Panc1 (cell line): ENCODE data around the gene CLIC4. TPM values are rescaled to one million over a fixed set of nuclear protein-coding genes. Genes with fewer than 3 reads are reported as not detected.

Source experiments
- ATAC-seq: fragments of 200-7000 bp; cut with Tn5 transposase; 2 replicates; pipeline ENCODE4 v1.9.1; 2020; ENCODE audit warnings: mild to moderate bottlenecking, moderate library complexity
- BruUV-seq: library from RNA; stranded (reverse); fragments of 400-500 nt; replicated peaks from 2 replicates; lab custom pipeline; 2021; lab: Mats Ljungman, UMichigan
- CTCF ChIA-PET: fragments of 300-600 bp; sonication (Branson Sonifier 250); formaldehyde crosslinking; loops from one replicate; lab custom pipeline; 2022; ENCODE audit warnings: antibody characterized with exemption; lab: Charles Lee
- POLR2A ChIA-PET: fragments of 300-600 bp; sonication (Branson Sonifier 250); formaldehyde crosslinking; loops from one replicate; lab custom pipeline; 2022; ENCODE audit warnings: antibody characterized with exemption; lab: Charles Lee
- DNase-seq: peaks from one replicate; pipeline ENCODE4 v3.0.0-alpha.2; 2010; ENCODE audit warnings: low read depth, low spot score
- H3K27ac ChIP-seq: 2 replicates; pipeline ENCODE4 v1.5.1; 2011; ENCODE audit warnings: mild to moderate bottlenecking, low read length, inconsistent platforms
- H3K27me3 ChIP-seq: fragments of 200-500 bp; sonication (Bioruptor generic); 2 replicates; pipeline ENCODE4 v1.6.0; 2014; ENCODE audit warnings: low read length, inconsistent platforms; ENCODE audit not compliant: control insufficient read depth, insufficient read depth
- H3K36me3 ChIP-seq: fragments of 200-500 bp; sonication (Bioruptor generic); 2 replicates; pipeline ENCODE4 v1.5.1; 2014; ENCODE audit warnings: inconsistent platforms, mild to moderate bottlenecking, low read length, moderate library complexity; ENCODE audit not compliant: control insufficient read depth, insufficient read depth
- H3K4me1 ChIP-seq: 2 replicates; pipeline ENCODE4 v1.5.1; 2011; ENCODE audit warnings: inconsistent platforms, mild to moderate bottlenecking, low read length, moderate library complexity; ENCODE audit not compliant: control insufficient read depth, insufficient read depth
- H3K4me3 ChIP-seq, 2 experiments: 2 replicates each; pipeline ENCODE4 v1.5.1; 2011 to 2012; ENCODE audit warnings: low read depth in 2 of 2, low read length in 2 of 2, mild to moderate bottlenecking in 2 of 2, inconsistent platforms in 1 of 2, moderate library complexity in 1 of 2
- H3K9me3 ChIP-seq: fragments of 200-500 bp; sonication (Bioruptor generic); 2 replicates; pipeline ENCODE4 v1.5.1; 2014; ENCODE audit warnings: low read depth, mild to moderate bottlenecking, inconsistent platforms, low read length, moderate library complexity; ENCODE audit not compliant: control insufficient read depth, insufficient read depth
- CTCF ChIP-seq: fragments of 450-650 bp; IDR thresholded peaks from 2 replicates; pipeline ENCODE4 v1.5.1; 2017; ENCODE audit warnings: mild to moderate bottlenecking
- POLR2AphosphoS5 ChIP-seq: IDR thresholded peaks from 2 replicates; pipeline ENCODE4 v1.6.1; 2012; ENCODE audit warnings: mild to moderate bottlenecking, low read depth, low read length, moderate library complexity
- SIN3A ChIP-seq: IDR thresholded peaks from 2 replicates; pipeline ENCODE4 v1.6.1; 2012; ENCODE audit warnings: low read depth, mild to moderate bottlenecking, low read length, moderate library complexity, borderline replicate concordance; ENCODE audit not compliant: insufficient read depth
- TCF7L2 ChIP-seq: IDR thresholded peaks from 2 replicates; pipeline ENCODE4 v1.6.1; 2011; ENCODE audit warnings: mild to moderate bottlenecking, low read depth, low read length, inconsistent platforms
- in situ Hi-C: cut with HindIII; loops from 2 replicates; pipeline ENCODE4 v1.10.0; 2016; ENCODE audit warnings: low sequenced_read_pairs, low pct_unique_long_range_greater_than_20kb
- intact Hi-C: fragments of 100-400 bp; cut with micrococcal nuclease; formaldehyde crosslinking; loops from one replicate; pipeline ENCODE4 v1.10.0; 2022; ENCODE audit not compliant: unreplicated experiment
- total RNA-seq: library from RNA; stranded (reverse); gene quantifications from one replicate; pipeline ENCODE4 v1.2.1, GENCODE V29; 2021; ENCODE audit not compliant: unreplicated experiment
- TF ChIP-seq, protein P1 (sequence below), 2 experiments: IDR thresholded peaks; 2 replicates each; pipeline ENCODE4 v1.6.1; 2011 to 2012; ENCODE audit warnings: low read depth in 2 of 2, control low read depth in 1 of 2, low read length in 1 of 2, mild to moderate bottlenecking in 1 of 2, moderate library complexity in 1 of 2; ENCODE audit not compliant: insufficient read depth in 1 of 2

Gene CLIC4
- total RNA-seq, 1 experiment from 2014 or later, result 123 TPM

DNA sequence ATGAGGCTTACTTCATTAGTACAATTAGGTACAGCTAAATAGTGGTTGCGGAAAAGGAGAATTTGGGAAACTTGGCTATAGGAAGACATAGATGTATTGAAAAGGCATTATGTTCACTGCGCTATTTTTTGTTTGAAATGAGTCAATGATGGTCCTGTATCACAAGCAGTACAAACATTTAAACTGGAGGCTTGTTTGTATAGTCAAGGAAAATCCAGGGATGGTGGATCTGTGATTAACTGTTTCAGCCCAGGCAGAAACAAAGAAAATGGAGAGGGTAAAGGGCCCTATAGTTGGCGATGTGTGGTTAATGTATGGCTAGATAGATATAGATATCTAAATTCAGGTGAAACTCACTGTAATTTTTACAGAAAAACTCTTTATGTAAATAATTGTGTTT, 79.9 kb downstream of the CLIC4 start:
- Histone ChIP-seq H3K27ac (no peak overlapping the region), H3K4me1 (peaks cover 3% of the 10 kb centered on the region; the same call in 1 of the 2 replicates), H3K27me3 (no peaks in the 10 kb centered on the region), H3K9me3 (no peaks in the 10 kb centered on the region), H3K4me3 (no peak overlapping the region), H3K36me3 (no peaks in the 10 kb centered on the region; the same call in none of the 2 replicates)
- DNase-seq (no peak), ATAC-seq (no peak)
- intact Hi-C loops (no loop called here), in situ Hi-C loops (no loop called here)
- no TSS peak for BruUV-seq
- no peak for TF ChIP-seq POLR2AphosphoS5
- no peak for TF ChIP-seq TCF7L2
- TF ChIP-seq, protein P1, sequence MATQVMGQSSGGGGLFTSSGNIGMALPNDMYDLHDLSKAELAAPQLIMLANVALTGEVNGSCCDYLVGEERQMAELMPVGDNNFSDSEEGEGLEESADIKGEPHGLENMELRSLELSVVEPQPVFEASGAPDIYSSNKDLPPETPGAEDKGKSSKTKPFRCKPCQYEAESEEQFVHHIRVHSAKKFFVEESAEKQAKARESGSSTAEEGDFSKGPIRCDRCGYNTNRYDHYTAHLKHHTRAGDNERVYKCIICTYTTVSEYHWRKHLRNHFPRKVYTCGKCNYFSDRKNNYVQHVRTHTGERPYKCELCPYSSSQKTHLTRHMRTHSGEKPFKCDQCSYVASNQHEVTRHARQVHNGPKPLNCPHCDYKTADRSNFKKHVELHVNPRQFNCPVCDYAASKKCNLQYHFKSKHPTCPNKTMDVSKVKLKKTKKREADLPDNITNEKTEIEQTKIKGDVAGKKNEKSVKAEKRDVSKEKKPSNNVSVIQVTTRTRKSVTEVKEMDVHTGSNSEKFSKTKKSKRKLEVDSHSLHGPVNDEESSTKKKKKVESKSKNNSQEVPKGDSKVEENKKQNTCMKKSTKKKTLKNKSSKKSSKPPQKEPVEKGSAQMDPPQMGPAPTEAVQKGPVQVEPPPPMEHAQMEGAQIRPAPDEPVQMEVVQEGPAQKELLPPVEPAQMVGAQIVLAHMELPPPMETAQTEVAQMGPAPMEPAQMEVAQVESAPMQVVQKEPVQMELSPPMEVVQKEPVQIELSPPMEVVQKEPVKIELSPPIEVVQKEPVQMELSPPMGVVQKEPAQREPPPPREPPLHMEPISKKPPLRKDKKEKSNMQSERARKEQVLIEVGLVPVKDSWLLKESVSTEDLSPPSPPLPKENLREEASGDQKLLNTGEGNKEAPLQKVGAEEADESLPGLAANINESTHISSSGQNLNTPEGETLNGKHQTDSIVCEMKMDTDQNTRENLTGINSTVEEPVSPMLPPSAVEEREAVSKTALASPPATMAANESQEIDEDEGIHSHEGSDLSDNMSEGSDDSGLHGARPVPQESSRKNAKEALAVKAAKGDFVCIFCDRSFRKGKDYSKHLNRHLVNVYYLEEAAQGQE (IDR thresholded peaks at IDR 0.05; ENCODE audit: insufficient read depth in 1 of 2, low read depth in 2 of 2, low read length in 1 of 2), result no peak
- no peak for TF ChIP-seq SIN3A
- no peak for TF ChIP-seq CTCF
- CTCF ChIA-PET, result interaction anchor here (0.6 to 1.2 kb wide), 2 partner anchors 10 to 149 kb away, joined by 4 to 5 read pairs; no protein-coding TSS in a partner anchor
- POLR2A ChIA-PET, result no interaction called here

DNA sequence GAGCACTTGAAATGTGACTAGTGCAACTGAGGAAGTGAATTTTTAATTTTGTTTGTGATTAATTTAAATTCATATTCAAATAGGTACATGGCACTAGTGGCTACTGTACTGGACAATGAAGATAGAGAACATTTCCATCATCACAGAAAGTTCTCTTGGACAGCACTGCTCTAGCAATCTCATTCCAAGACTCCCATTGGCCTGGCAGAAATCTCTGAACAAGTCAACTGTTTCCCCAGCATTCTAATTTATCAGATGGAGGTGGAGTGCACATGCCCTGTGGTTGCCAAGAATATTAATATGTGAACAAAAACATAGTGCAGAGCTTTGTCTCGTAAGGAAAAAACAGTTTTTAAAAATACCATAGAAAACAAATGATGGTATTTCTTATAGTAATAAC, 81.3 kb downstream of the CLIC4 start:
- in situ Hi-C loops (no loop called here), intact Hi-C loops (no loop called here)
- TF ChIP-seq, protein P1 (IDR thresholded peaks at IDR 0.05; ENCODE audit: insufficient read depth in 1 of 2, low read depth in 2 of 2, low read length in 1 of 2), result no peak
- no peak for TF ChIP-seq SIN3A
- TF ChIP-seq CTCF, result no peak
- TF ChIP-seq TCF7L2, result no peak
- TF ChIP-seq POLR2AphosphoS5, result no peak
- no TSS peak for BruUV-seq
- CTCF ChIA-PET, result interaction anchor here (0.6 to 1.1 kb wide), 3 partner anchors 104 to 143 kb away, joined by 3 to 10 read pairs (median 4); no protein-coding TSS in a partner anchor
- H3K9me3 ChIP-seq, result no peaks in the 10 kb centered on the region
- H3K27ac ChIP-seq, result no peak overlapping the region
- peaks cover 3% of the 10 kb centered on the region; the same call in 1 of the 2 replicates for H3K4me1 ChIP-seq
- ATAC-seq, result no peak
- POLR2A ChIA-PET, result interaction anchor here (0.5 kb wide), 1 partner anchor 29 kb away, joined by 14 read pairs; no protein-coding TSS in a partner anchor
- no peak overlapping the region for H3K4me3 ChIP-seq
- DNase-seq, result no peak
- H3K36me3 ChIP-seq, result no peaks in the 10 kb centered on the region; the same call in none of the 2 replicates
- H3K27me3 ChIP-seq, result no peaks in the 10 kb centered on the region
